Measurements from ENCODE around the gene RAD51B.

- TF ChIP-seq CTCF (IDR thresholded peaks at IDR 0.05) (no peak), POLR2A (IDR thresholded peaks at IDR 0.05) (no peak), POLR2AphosphoS5 (IDR thresholded peaks at IDR 0.05) (peak in 2 of 3 donors; percentile 1 to 14)
Measured at GRCh38 chr14:68667313-68667791, 847.8 kb downstream of the RAD51B start.
